KMS-11 (cell line): ENCODE results near the gene PLXNB2.

Experiments
- H2AFZ ChIP-seq: fragments of 200-600 bp; sonication (generic); 2 replicates; pipeline ENCODE4 v1.6.1; 2016; ENCODE audit warnings: antibody characterized with exemption, mixed run types, low read depth
- H3K27ac ChIP-seq: fragments of 200-600 bp; sonication (generic); 2 replicates; pipeline ENCODE4 v1.6.1; 2016; ENCODE audit warnings: mild to moderate bottlenecking, mixed run types
- H3K27me3 ChIP-seq: fragments of 200-600 bp; sonication (generic); 2 replicates; pipeline ENCODE4 v1.6.1; 2017; ENCODE audit warnings: mild to moderate bottlenecking, low read depth, mixed run types, moderate library complexity; ENCODE audit not compliant: insufficient read depth
- H3K36me3 ChIP-seq: fragments of 200-600 bp; sonication (generic); 2 replicates; pipeline ENCODE4 v1.6.1; 2017; ENCODE audit warnings: mild to moderate bottlenecking, mixed run types; ENCODE audit not compliant: insufficient read depth
- H3K4me1 ChIP-seq: fragments of 200-600 bp; sonication (generic); 2 replicates; pipeline ENCODE4 v1.6.1; 2016; ENCODE audit warnings: mild to moderate bottlenecking, low read depth, mixed run types; ENCODE audit not compliant: poor library complexity, severe bottlenecking
- H3K4me2 ChIP-seq: fragments of 200-600 bp; sonication (generic); 2 replicates; pipeline ENCODE4 v1.7.0; 2016; ENCODE audit warnings: mild to moderate bottlenecking, mixed run types
- H3K4me3 ChIP-seq: fragments of 200-600 bp; sonication (generic); IDR thresholded peaks from 2 replicates; pipeline ENCODE4 v1.6.1; 2017; ENCODE audit warnings: low read depth, low read length, mixed read lengths; ENCODE audit not compliant: insufficient read depth
- H3K79me2 ChIP-seq: fragments of 200-600 bp; sonication (generic); 2 replicates; pipeline ENCODE4 v1.6.1; 2016; ENCODE audit warnings: low read depth, mixed run types; ENCODE audit not compliant: insufficient read depth
- H3K9ac ChIP-seq: fragments of 200-600 bp; sonication (generic); 2 replicates; pipeline ENCODE4 v1.6.1; 2016; ENCODE audit warnings: mild to moderate bottlenecking, mixed run types
- H4K20me1 ChIP-seq: fragments of 200-600 bp; sonication (generic); 2 replicates; pipeline ENCODE4 v1.6.1; 2016; ENCODE audit warnings: mild to moderate bottlenecking, mixed run types; ENCODE audit not compliant: insufficient read depth
- TF ChIP-seq, protein P1 (sequence below): fragments of 200-600 bp; sonication (generic); conservative IDR thresholded peaks from 2 replicates; pipeline ENCODE4 v1.6.1; 2017; ENCODE audit warnings: low read depth, mild to moderate bottlenecking, antibody characterized with exemption, low read length, moderate library complexity, mixed read lengths

Gene PLXNB2

DNA sequence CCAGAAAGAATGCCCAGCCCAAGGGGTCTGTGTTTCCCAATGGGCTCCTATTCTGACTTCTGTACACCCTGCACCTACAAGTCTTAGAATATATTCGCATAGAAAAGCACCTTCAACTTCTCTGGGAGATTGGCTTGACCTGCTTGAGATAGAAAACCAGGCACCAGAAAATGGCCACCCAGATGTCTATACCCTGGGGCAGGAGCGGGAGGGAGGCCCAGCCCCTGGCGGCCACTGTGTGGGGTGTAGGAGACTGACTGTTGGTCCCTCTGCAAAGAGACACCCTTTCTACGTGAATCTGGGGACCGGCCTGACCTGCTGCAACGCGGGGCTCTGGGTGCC, 10.9 kb upstream of the PLXNB2 start:
- Histone ChIP-seq H3K9ac (no peak overlapping the region), H4K20me1 (no peaks in the 10 kb centered on the region), H3K4me1 (peaks cover 6% of the 10 kb centered on the region), H3K36me3 (no peaks in the 10 kb centered on the region), H3K27ac (no peak overlapping the region), H3K27me3 (no peaks in the 10 kb centered on the region), H2AFZ (no peak overlapping the region), H3K4me3 (no peak overlapping the region), H3K79me2 (no peaks in the 10 kb centered on the region), H3K4me2 (no peak overlapping the region)
- TF ChIP-seq, protein P1, sequence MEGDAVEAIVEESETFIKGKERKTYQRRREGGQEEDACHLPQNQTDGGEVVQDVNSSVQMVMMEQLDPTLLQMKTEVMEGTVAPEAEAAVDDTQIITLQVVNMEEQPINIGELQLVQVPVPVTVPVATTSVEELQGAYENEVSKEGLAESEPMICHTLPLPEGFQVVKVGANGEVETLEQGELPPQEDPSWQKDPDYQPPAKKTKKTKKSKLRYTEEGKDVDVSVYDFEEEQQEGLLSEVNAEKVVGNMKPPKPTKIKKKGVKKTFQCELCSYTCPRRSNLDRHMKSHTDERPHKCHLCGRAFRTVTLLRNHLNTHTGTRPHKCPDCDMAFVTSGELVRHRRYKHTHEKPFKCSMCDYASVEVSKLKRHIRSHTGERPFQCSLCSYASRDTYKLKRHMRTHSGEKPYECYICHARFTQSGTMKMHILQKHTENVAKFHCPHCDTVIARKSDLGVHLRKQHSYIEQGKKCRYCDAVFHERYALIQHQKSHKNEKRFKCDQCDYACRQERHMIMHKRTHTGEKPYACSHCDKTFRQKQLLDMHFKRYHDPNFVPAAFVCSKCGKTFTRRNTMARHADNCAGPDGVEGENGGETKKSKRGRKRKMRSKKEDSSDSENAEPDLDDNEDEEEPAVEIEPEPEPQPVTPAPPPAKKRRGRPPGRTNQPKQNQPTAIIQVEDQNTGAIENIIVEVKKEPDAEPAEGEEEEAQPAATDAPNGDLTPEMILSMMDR: no peak

DNA sequence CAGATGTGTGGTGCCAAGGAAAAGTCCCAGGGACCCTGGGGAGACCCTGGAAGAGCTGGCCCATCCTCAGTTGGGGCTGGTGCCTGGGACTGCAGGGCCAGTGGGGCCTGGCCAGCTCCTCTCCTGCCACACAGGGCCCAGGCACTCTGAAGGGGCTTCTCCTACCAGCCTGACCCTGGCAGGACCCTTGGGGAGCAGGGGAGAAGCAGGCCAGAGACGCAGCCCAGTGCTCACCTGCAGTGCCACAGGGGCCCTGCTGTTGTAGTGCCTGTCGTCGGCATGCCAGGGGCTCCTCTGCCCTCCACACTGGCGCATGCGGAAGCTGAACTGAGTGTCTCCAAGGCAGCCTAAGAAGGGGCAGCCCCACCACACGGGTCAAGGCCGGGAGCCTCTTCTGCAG, 10.2 kb upstream of the PLXNB2 start:
- TF ChIP-seq, protein P1: no peak
- Histone ChIP-seq H3K4me2 (no peak overlapping the region), H3K27ac (no peak overlapping the region)

DNA sequence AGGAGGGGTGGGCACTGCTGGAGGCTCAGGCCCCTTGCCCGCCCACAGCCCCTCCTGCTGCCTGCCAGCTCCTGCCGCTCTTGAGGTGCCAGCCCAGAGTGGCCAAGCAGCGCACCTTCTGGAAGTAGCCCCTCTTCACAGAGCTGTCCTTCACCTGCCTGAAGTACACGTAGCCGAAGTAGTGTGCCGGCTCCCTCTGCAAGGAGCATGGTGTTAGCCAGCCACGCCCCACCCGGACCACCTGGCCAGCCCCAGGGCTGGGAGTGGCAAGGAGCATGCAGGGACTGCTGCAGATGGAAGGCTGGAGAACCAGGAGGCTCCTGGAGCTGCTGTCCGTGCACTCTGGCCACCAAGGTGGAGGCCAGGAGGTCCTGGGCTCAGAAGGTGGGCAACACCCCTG, 9.7 kb upstream of the PLXNB2 start:
- Histone ChIP-seq H3K27ac (no peak overlapping the region), H3K36me3 (no peaks in the 10 kb centered on the region), H3K9ac (no peak overlapping the region), H4K20me1 (no peaks in the 10 kb centered on the region), H3K4me3 (no peak overlapping the region), H2AFZ (no peak overlapping the region), H3K4me2 (no peak overlapping the region), H3K79me2 (no peaks in the 10 kb centered on the region), H3K27me3 (no peaks in the 10 kb centered on the region), H3K4me1 (peaks cover 6% of the 10 kb centered on the region)
- TF ChIP-seq, protein P1: no peak

More for the DNA sequence above, 10.2 kb upstream of the PLXNB2 start:
- no peak overlapping the region for H2AFZ ChIP-seq
- H4K20me1 ChIP-seq: no peaks in the 10 kb centered on the region
- H3K9ac ChIP-seq: no peak overlapping the region
- no peaks in the 10 kb centered on the region for H3K27me3 ChIP-seq
- H3K4me1 ChIP-seq: peaks cover 6% of the 10 kb centered on the region
- no peak overlapping the region for H3K4me3 ChIP-seq
- H3K36me3 ChIP-seq: no peaks in the 10 kb centered on the region
- no peaks in the 10 kb centered on the region for H3K79me2 ChIP-seq

DNA sequence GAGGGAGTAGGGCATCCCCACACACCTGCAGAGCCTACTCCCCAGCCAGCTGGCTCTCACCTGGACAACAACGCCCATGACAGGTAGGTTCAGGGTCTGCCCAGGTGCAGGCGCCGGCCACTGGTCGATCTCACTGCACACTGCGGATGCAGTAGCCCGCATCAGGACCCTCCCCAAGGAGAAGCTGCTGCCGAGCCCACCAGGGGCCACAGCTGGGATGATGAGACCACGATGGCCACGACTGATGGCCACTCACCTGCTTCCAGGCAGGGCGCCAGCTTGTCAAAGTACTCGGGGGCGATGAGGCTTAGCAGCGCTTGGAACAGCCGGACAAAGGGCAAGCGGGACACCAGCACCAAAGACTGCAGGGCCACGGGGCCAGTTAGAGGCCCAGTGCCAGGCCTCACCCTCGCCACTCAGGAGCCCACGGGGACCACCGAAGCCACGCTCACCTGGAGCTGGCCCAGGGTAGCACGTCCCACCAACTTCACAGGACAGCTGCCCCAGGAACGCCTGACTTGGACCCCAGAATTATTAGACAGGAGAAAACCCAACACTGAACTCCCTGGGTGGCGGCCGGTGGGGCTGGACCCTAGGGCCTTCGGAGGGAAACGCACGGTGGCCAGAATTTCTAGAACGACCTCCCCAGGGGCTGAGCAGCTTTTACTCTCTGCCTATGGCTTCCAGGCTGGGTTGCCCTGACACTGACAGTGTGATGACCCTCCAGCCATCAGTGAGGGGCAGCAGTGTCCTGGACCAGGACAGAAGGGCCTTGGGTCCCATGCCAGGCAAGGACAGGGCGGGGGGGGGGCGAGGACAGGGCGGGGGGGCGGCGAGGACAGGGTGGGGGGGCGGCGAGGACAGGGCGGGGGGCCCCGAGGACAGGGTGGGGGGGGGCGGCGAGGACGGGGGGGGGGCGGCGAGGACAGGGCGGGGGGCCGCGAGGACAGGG, 8.9 kb upstream of the PLXNB2 start:
- Histone ChIP-seq H3K79me2 (no peaks in the 10 kb centered on the region), H3K4me1 (peaks cover 6% of the 10 kb centered on the region), H4K20me1 (no peaks in the 10 kb centered on the region), H3K27me3 (no peaks in the 10 kb centered on the region), H3K4me2 (no peak overlapping the region), H3K9ac (no peak overlapping the region), H2AFZ (no peak overlapping the region), H3K27ac (no peak overlapping the region), H3K4me3 (no peak overlapping the region), H3K36me3 (no peaks in the 10 kb centered on the region)
- TF ChIP-seq, protein P1: no peak
